ENCODE results near the gene TBC1D13. TPM values are rescaled to one million over a fixed set of nuclear protein-coding genes. Genes with fewer than 3 reads are reported as not detected.

TBC1D13 gene
- total and polyA plus RNA-seq, 2 experiments from 2014 or later = 8.3 to 19.4 TPM

- Histone ChIP-seq H3K9me2 (ENCODE audit: insufficient read depth) (no peaks in the 10 kb centered on the region), H3K36me3 (ENCODE audit: insufficient read depth) (peaks cover 7% of the 10 kb centered on the region; the same call in 1 of the 2 replicates), H3K27ac (ENCODE audit: low read depth) (no peak overlapping the region), H2AFZ (no peak overlapping the region), H3K4me3 (no peak overlapping the region), H3K27me3 (ENCODE audit: insufficient read depth) (no peaks in the 10 kb centered on the region), H4K20me1 (replicated peaks; ENCODE audit: insufficient read depth) (no peaks in the 10 kb centered on the region), H3K4me1 (ENCODE audit: insufficient read depth) (no peaks in the 10 kb centered on the region), H3K4me2 (no peak overlapping the region), H3K79me2 (replicated peaks; ENCODE audit: insufficient read depth) (no peaks in the 10 kb centered on the region), H3F3A (replicated peaks; ENCODE audit: low read depth) (no peaks in the 10 kb centered on the region)
- no peak for TF ChIP-seq CTCF (conservative IDR thresholded peaks at IDR 0.05; ENCODE audit: low read depth in 2 of 2)
- TF ChIP-seq ZNF114 (CRISPR knock-in tag; IDR thresholded peaks at IDR 0.05) = no peak
- TF ChIP-seq CREB1 (CRISPR knock-in tag; IDR thresholded peaks at IDR 0.05; ENCODE audit: low read depth) = no peak
- TF ChIP-seq ZNF462 (CRISPR knock-in tag; IDR thresholded peaks at IDR 0.05) = no peak
- no peak for TF ChIP-seq STAT1 (IDR thresholded peaks at IDR 0.05; ENCODE audit: unreplicated experiment)
- no peak for TF ChIP-seq NANOG (IDR thresholded peaks at IDR 0.05; ENCODE audit: borderline replicate concordance)
- TF ChIP-seq JUNB (IDR thresholded peaks at IDR 0.05; ENCODE audit: unreplicated experiment) = no peak
- no peak for TF ChIP-seq EZH2 (IDR thresholded peaks at IDR 0.05; ENCODE audit: low read depth, unreplicated experiment)
- TF ChIP-seq REST (IDR thresholded peaks at IDR 0.05; ENCODE audit: unreplicated experiment) = no peak
- no peak for TF ChIP-seq POLR2AphosphoS5 (IDR thresholded peaks at IDR 0.05; ENCODE audit: low read depth)
- no peak for TF ChIP-seq EZH2phosphoT487 (IDR thresholded peaks at IDR 0.05; ENCODE audit: unreplicated experiment)
- Mint-ChIP-seq H3K36me3 (ENCODE audit: low read depth) (peaks cover 34% of the 10 kb centered on the region), H3K27ac (no peak overlapping the region), H3K9me3 (no peaks in the 10 kb centered on the region), H3K4me3 (no peak overlapping the region), H3K27me3 (ENCODE audit: insufficient read depth, low read depth, poor library complexity) (peaks cover 7% of the 10 kb centered on the region), H3K4me1 (no peaks in the 10 kb centered on the region)
- no peak for DNase-seq (ENCODE audit: low spot score)
- ATAC-seq = no peak
These were observed 48.5 kb downstream of the TBC1D13 start for GRCh38 chr9:128835246-128836210.
